GM12873 (cell line): ENCODE data around the gene GCAT.

Experiments used
- TF ChIP-seq, protein P1 (sequence below): IDR thresholded peaks from 2 replicates; pipeline ENCODE4 v1.5.1; 2012; ENCODE audit warnings: low read depth, mild to moderate bottlenecking, moderate library complexity, low read length, control low read depth; ENCODE audit not compliant: insufficient read depth; ENCODE audit errors: missing control alignments

GCAT gene

DNA sequence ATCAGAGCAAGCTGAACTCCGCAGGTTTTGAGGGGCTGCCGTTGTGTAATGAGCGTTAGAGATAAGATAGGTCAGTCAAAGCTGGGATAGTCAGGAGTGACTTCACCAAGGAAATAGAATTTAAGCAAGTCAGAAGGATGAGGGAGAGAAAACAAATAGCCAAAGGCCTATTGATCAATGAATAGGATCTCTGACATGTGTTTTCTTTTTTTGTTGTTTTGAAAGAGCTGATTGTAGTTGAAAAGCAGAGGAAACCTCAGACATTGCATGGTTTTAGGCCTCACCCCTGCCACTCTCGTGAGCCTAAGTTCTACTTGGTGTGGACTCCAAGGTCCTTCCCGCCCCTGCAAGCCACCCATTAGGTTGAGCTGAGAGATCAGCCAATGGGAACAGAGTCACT, 44.7 kb downstream of the GCAT start:
- TF ChIP-seq, protein P1, sequence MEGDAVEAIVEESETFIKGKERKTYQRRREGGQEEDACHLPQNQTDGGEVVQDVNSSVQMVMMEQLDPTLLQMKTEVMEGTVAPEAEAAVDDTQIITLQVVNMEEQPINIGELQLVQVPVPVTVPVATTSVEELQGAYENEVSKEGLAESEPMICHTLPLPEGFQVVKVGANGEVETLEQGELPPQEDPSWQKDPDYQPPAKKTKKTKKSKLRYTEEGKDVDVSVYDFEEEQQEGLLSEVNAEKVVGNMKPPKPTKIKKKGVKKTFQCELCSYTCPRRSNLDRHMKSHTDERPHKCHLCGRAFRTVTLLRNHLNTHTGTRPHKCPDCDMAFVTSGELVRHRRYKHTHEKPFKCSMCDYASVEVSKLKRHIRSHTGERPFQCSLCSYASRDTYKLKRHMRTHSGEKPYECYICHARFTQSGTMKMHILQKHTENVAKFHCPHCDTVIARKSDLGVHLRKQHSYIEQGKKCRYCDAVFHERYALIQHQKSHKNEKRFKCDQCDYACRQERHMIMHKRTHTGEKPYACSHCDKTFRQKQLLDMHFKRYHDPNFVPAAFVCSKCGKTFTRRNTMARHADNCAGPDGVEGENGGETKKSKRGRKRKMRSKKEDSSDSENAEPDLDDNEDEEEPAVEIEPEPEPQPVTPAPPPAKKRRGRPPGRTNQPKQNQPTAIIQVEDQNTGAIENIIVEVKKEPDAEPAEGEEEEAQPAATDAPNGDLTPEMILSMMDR, result no peak

DNA sequence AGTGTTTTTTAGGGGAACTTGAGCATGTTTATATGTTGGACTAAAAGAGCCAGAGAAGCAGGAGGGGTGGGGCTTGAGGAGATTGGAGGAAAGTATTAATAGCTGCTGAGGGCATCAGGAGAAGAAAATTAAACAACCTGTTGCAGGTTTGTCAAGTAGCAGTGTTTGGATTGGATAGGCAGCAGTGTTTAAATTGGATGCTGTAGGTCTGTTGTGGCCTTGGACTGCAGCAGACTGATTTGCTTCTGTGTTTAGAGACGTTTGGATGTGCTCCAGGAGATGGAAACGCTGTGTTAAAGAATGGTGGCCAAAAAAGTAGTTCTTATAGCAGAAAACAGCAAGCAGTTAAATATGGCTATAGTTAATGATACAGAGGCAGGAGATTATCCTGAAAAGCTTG, 47.2 kb downstream of the GCAT start:
- TF ChIP-seq, protein P1, result no peak

DNA sequence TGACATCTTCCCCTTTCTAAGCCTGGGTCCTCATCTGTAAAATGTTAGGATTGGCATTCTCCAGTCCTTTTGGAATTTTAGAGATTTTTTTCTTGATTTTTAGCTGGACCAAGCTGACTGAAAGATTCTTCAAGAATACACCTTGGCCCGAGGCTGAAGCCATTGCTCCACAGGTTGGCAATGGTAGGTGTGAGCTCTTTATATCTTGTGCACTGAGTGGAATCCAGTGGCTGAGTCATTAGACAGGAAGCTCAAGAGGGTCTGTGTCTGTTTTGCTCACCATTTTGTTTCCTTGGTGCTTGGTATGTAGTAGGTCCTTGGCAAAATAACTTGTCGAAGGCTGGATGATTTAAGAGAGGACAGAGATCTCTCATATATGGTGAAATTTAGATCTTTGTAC, 47.7 kb downstream of the GCAT start:
- TF ChIP-seq, protein P1, result no peak

DNA sequence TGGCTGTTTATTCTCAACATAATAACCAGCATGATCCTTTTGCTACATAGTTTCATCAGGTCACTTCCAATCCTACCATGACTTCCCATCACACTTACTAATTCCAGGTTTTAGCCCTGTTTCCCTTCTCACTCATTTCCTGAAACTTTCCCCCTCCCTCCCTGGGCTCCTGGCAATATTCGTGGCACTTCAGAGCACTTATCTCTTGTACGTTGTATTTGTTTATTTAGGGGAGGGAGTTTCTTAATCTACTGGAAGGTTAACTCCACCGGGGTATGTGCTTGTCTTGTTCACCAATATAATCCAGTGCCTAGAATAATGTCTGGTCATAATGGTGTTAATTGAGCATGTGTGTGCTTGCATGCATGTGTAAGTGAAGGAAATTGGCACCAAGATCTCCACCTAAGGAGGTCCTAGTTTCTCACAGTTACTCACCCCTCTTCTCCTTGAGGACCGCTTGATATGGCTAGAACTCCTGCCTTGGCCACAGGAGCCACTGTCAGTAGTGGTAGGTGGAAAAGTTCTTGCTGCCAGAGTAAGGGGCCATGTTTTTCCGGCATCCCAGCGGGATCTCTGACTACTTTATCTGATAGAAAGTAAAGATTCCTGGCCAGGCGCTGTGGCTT, 53.2 kb downstream of the GCAT start:
- TF ChIP-seq, protein P1, result no peak

DNA sequence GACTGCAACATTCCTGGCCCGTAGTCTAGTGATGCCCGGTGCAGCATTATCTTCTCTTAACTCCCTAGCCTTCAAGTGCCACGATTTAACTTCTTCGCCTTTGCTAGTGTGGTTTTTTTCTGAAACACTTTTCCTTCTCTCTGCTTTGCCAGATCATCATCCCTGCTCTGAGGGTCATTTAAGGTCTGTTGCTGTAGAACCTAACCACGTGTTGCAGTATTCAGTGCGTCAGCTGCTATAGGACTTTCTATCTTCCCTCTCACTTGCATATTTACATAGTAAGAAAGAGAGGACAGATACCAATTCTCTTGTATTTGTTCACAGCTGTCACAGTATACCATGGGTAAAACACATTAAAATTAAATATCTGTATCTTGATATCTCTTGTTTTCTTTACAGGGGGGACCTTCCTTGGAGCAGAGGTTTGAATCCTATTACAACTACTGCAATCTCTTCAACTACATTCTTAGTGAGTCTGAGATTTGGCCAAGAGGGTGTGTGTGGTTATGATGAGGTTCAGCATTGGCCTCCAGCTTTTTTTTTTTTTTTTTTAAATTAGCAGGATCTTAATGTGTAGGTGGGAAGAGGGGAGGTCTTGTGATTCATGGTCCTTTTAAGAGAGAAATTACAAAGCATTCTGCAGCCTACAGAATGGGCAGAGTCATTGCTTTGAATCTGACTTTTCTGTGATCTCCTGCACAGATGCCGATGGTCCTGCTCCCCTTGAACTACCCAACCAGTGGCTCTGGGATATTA, 55.0 kb downstream of the GCAT start:
- TF ChIP-seq, protein P1, result no peak

DNA sequence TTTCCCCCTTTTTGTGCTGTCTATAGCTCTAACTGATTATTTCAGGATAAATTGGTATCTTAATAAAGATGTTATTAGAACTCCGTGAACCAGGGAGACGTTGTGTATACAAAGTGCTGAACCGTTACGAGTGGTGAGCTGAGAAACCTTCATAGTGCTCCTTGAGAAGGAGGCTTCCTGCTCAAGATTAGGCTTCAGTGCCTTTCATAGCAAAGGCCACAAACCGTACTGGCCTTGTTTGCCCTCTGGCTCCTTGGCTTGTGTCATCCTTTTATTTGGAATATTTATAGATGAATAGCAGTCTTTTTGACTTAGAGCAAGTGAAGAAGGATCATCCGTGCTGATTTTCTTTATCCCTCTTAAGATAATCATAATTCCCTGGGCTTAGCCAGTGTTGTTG, 57.8 kb downstream of the GCAT start:
- TF ChIP-seq, protein P1, result no peak
